GM13976 (cell line): ENCODE results near the gene ACTL7B.

Experiments
- DNase-seq: peaks from one replicate; pipeline ENCODE4 v3.0.0; 2012; ENCODE audit warnings: low spot score
- CTCF ChIP-seq: IDR thresholded peaks from 2 replicates; pipeline ENCODE4 v1.5.1; 2012; ENCODE audit warnings: borderline replicate concordance, mild to moderate bottlenecking; ENCODE audit not compliant: insufficient read depth; ENCODE audit errors: extremely low read depth, missing control alignments, control extremely low read depth
- in situ Hi-C: fragments of 300-500 bp; cut with MboI; formaldehyde crosslinking; loops from one replicate; pipeline ENCODE4 v1.12.0; 2022; ENCODE audit warnings: low sequenced_read_pairs, mixed read lengths, inconsistent platforms; ENCODE audit not compliant: unreplicated experiment

Gene ACTL7B

GRCh38 chr9:108861464-108861863 is 5.7 kb upstream of the ACTL7B start:
- DNase-seq, result no peak
- in situ Hi-C loops, result no loop called here
- no peak for TF ChIP-seq CTCF

GRCh38 chr9:108860764-108861163 is 5.0 kb upstream of the ACTL7B start:
- no peak for TF ChIP-seq CTCF
- in situ Hi-C loops, result no loop called here

GRCh38 chr9:108860354-108860753 is 4.6 kb upstream of the ACTL7B start:
- in situ Hi-C loops, result no loop called here
- no peak for TF ChIP-seq CTCF
- no peak for DNase-seq

More at GRCh38 chr9:108860764-108861163, 5.0 kb upstream of the ACTL7B start:
- no peak for DNase-seq

- in situ Hi-C loops, result no loop called here
- no peak for TF ChIP-seq CTCF
- DNase-seq, result no peak
These were observed 3.8 kb upstream of the ACTL7B start for GRCh38 chr9:108859459-108860114.

- in situ Hi-C loops, result no loop called here
- DNase-seq, result no peak
- TF ChIP-seq CTCF, result no peak
These were observed 1.8 kb upstream of the ACTL7B start for GRCh38 chr9:108857572-108857971.

- DNase-seq, result no peak
- in situ Hi-C loops, result no loop called here
- no peak for TF ChIP-seq CTCF
These were observed 278 bp downstream of the ACTL7B start for GRCh38 chr9:108855529-108855886.
